CD4-positive, alpha-beta T cell treated with Interferon gamma for 1 hour (primary cell): ENCODE measurements around the gene TUBB.
A peak's percentile ranks its signal among the peaks of the same experiment; 100 is the strongest.

Experiments
- DNase-seq: peaks from one replicate; pipeline ENCODE4 v3.0.0-alpha.2; 2020

Gene TUBB

DNA sequence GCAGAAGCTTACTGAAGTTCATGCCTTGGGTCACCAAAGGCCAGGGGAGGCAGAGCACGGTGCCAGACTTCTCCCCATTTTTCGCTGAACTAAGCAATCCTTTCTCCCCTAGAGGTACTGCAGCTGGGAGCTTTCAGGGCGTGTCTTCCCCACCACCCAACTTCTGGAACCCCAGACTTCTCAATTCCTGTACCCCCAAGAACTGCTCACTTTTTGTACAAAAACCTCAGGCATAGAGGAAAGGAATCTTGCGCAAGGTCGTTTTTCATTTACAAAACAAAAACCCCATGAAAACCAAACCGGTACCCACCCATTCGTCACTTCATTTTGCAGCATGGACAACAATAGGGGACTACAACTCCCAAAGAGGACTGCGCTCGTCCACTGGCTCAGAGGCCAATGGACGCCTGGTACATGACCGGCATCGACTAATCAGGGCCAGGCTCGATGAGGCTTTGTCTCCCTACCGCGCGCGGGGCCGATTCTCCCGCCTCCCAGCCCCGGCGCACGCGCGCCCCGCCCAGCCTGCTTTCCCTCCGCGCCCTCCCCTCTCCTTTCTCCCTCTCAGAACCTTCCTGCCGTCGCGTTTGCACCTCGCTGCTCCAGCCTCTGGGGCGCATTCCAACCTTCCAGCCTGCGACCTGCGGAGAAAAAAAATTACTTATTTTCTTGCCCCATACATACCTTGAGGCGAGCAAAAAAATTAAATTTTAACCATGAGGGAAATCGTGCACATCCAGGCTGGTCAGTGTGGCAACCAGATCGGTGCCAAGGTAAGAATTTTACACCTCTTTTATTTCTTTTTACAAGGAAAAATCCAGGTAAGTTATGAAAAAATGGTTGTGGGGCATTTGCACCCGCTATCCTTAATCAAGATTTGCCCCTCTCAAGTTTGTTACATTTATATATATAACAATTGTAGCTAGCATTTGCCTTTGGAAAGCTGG lies at the start of gene TUBB:
TUBB (plus strand) TSS at position 562 of the 947 bp plus-strand sequence; CDS start at position 717, 155 bp downstream.
- peak; percentile 95 for DNase-seq

DNA sequence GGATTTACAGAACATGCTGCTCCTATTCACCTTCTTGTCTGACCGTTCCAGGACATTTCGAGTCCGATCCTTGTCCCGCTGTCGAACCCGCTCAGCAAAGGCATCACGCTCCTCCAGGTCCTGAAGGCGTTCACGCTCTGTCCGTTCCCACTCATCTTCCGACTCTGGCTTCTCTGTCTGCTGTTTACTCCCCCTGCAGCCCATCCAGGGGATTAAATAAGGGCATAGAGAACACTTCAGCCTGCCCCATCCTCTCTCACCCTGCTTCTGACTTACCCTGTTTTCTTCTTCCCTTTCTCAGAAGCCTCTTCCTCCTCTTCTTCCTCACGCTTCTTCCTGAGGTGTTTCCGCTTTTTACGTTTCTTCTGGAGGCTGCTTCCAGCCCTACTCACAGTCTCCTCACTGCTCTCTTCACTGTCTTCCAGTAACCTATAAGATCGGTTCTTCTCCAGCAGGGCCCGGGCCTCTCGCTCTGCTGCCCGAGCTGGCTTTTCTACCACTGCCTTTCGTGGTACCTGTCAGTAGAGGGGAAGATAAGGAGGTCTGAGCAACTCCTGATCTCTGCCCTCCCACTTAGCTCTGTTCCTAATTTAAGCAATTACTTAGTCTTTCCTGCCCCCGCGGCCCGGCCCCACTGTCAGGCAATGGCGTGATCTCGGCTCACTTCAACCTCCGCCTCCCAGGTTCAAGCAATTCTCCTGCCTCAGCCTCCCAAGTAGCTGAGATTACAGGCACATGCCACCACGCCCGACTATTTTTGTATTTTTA lies 49.2 kb upstream of the TUBB start:
- no peak for DNase-seq

DNA sequence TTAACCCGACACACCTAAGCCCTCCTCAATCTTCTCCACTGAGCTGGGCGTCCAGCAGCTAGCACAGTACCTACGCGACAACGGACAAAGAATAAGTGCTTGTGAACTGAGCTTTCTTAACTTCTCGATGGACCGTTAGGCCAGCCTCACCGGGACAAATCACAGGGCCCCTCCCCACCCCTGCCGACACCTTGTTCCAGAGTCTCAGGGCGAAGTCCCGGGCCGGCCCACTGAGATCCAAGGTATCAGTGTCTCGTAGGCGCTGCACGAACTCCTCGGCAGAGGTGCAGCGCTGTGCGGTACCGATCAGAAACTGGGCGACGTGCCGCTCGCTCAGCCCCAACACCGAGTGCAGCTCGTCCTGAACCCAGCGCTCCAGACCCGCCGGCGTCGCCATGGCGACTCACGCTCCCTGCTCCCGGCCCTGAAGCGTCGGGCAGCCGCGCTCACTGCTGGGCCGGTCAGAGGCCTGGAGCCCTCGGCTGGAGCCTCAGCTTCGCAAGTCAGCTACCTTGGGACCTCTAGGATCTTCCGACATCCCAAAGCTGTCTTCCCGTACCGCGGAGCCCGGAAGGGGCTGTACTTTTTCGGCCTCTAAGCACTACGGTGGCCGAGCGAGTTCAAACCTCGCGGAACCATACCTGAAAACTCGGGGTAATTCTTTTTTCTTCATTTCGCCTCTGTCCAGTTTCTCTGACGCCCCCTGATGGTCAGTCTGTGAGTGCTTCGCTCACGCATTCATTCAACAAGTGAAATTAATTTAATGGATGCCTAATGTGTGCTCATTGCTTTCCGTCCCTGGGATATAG lies 47.5 kb upstream of the TUBB start, which contains the start of gene DHX16:
DHX16 (minus strand) TSS at position 562 of the 809 bp plus-strand sequence; CDS start at position 397, 165 bp downstream.
- peak; percentile 90 for DNase-seq

DNA sequence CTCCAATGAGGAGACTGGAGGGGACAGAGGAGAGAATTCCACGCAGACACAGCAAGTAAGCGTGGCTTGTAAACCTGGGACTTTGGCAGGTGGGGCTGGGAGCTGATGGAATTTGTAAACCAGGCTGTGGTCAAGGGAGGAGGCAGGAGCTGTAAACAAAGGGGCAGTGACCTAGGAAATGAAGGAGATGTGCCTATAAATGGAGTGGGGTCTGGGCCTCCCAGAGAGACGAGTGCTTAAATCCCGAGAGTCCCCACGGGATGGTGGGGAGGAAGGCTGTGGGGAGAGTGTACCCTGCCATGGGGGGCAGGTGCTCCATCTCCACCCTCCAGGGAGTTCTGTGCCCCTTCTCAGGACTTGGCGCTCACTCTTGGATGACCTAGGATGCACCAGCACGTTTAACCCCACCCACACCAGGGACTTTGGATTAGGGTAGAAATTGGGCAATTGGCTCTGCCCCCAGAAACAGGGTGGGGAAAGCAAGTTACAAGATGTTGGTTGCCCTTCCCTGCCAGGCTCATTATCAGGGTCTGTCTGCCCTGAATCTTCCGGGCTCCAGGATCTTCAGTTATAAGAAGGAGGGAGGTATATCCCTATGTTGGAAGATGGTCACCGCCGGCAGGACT lies 43.4 kb upstream of the TUBB start:
- no peak for DNase-seq

DNA sequence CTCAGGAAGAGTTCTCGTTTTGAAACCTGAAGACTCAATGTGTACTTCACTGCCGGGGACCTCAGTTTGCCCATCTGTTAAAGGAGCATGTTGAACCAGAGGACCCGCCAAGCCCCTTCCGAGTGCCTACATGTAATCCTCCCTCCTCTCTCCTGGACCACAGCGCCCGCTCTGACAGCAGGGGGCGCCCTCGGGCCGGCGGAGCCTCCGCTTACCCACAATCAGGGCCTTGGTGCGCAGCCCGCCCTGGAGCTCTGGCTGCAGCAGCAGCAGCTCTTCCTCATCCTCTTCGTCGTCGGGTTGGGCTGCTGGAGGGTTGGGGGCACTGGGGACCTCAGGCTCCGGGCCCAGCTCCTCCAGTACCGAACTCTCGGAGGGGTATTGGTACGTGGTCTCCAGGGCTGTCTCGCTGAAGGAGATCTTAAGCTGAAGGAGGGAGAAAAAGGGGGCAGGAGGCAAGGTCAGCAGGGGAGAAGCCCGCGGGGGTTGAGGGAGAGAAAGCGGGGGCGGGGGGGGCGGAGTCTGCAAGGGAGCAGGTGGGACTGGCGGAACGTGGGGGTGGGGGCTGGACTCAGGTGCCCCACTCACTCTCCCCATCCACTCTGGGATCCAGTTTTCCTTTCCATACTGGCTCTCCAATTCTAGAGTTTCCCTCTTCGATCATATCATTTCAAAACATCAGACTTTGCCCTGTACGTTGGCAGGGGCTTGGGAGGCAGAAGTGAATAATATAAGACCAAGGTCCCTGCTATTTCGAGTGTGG lies 41.0 kb upstream of the TUBB start:
- peak; percentile 88 for DNase-seq

DNA sequence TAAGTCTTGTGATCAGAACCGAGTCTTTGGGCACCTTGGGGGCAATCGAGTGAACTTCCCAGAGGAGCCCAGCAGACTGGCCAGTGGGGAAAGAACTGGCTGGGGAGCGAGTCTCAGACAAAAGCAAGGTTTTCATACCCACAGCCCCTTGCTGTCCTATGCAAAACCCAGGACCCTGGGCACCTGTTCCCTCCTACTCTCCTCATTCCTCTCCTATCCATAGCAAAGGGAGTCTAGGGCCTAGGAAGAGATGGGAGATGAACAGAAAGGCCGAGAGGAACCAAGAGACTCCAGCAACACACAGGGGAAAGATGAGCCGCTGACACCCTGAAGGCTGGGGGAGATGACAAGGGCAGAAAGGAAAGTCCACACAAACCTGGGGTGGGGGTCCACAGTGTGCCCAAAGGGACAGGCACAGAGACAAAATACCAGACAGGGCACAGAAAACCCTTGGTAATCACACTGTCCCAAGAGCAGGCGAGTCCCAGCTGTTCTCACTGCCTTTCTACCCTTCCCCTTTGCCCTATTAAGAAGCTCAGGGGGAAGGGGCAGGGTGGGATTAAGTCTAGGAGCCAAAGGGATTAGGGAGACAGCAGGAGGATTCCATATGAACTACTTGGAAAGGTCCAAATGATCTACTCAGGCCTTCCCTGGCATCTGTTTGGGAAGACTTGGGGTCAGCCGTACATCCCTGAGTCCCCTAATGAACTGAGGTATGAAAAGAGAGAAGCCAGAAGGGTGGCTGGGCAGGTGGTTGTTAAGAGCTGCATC lies 40.2 kb upstream of the TUBB start:
- no peak for DNase-seq

DNA sequence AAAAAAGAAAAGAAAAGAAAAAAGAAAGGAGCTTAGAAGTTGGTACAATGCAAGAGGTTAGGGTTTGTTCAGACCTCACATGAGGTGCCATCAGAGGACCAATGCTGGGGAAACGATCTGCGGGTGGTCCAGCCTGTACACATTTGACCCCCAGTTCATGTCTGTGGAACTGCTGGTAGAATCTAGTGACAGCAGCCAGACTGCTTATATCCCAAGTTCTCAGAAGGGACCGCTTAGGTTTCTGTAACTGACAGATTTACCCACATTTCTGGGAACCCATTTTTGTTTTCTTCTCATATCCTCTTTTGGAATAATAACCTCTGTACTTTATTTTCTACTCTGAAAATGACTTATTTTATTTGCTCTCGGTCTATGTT lies 38.4 kb upstream of the TUBB start:
- no peak for DNase-seq

DNA sequence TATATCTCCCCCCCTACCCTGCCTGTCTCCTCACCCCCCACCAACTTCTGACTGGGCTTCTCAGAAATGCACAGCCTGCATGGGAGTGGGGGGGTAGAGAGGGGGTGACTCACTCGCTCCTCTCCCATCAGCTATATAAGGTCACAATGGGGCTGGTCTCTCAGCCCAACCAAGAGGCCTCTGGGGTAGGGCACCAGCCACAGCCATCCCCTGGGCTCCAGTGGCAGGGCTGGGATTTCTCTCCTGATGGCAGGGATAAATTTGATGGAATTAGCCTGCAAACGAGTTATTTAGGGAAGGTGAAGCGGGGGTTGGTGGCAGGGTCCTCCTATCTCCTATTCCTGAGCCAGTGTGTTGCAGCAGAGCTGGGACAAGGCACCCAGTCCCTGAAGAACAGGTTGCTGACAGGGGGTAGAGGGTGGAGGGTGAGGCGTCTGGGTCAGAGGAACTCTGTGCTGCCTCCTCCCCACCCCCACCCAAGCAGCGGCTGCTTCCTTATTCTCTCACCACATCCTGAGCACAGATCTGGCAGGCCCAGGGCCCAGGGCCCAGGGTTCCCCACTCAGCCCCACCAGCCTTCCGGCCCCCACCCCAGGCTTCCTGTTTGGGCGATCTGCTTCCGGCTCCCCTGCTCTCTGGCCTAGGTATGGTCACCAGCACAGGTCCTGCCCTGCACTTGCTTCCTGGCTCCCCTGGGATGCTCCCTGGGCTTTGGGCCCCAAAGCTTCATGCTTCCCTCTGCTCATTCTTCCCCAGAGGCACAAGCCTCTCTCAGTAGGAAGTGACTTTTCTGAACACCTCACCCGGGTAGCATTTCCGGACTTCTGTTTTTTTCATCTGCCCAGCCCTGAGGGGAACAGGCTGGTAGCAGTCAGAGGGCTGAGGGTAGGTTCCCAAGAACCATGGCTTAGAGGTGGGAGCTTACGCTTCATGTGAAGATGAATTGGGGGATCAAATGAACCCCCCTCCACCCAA lies 37.7 kb upstream of the TUBB start:
- DNase-seq, result peak; percentile 91

DNA sequence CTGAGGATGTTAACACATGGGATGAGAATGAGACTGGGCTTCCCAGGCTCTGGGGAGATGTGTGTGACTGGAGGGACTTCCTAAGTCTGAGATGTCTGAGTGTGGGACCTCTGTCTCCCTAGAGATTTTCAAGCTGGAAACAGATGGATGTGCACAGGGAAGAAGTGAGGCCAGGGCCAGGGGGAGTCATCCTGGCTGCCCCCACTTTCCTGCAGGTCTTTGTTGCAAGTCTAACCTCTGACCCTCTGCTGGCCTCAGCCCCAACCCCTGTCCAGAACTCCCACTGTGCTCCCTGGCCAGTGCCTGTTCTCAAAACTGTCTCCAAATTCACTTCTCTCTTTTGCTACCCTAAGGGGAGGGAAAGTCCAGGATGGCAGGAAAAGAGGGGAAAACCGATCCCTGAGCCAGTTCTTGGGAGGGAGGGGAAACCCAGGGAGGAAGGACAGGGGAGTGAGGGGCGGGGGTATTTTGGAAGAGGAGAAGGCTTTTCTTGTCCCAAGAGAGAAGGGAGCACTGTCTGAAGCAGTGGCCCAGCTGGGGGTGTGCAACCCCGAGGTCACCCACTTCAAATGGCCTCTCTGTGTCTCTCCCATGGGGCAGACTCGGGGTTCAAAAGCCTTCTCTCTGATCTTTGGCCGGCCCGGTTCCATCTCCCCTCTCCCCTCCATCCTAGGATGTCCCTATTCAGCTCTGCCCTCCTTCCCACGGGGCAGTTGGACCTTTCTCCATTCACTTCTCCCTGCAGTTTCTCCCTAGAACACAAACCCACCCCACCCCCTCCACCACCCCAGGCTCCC lies 36.8 kb upstream of the TUBB start:
- DNase-seq, result no peak

DNA sequence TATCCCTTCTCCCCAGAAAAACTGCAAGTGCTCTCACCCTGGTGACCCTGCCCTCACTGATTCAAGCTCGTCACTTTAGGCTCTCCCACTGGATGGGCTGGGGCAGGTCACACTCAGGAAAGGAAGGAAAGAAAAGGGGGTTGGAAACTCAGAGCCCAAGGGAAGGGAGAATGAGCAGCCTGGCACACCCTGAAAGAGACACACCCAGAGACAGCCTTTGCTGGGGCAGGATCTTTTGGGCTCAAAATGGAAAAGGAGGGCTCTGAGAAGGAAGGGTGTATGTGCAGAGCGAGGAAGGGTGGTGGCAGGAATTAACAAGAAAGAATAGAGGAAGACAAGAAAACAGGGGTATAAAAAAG lies 36.2 kb upstream of the TUBB start:
- no peak for DNase-seq

DNA sequence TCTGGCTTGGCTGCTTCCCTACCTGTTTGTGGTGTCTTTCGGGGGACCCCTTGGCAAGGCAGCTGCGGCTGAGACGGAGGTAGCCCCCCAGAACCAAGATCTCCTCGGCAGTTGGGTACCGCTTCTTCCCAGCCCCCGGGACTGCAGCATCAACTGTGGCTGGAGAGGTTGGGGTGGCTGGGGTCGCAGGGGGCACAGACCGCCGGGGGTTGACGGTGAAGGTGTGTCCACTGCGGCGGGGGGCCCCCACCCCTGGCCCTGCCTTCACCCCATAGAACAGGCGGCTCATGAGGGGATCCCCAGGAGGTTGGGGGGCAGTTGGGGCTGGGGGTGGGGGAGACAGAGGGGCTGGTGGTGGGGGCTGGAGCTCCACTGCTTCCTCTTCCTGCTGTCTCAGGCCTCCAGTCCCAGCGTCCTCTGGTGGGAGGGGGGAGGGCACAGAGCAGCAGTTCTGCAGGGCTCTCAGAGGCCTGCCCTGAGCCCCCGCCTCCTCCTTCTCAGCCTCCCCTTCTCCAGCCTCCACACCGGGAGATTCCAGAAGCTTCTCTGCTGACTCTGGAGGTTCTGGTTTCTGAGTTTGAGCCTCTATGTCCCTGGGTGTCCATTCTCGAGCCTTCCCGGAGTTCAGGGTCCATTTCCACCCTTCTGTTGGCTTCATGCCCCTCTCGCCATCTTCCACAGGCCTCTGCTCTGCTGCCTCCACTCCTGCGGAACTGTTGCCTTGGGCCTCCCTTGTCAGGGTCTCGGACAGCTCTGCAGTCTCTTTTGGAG lies 35.6 kb upstream of the TUBB start:
- DNase-seq, result peak; percentile 62

DNA sequence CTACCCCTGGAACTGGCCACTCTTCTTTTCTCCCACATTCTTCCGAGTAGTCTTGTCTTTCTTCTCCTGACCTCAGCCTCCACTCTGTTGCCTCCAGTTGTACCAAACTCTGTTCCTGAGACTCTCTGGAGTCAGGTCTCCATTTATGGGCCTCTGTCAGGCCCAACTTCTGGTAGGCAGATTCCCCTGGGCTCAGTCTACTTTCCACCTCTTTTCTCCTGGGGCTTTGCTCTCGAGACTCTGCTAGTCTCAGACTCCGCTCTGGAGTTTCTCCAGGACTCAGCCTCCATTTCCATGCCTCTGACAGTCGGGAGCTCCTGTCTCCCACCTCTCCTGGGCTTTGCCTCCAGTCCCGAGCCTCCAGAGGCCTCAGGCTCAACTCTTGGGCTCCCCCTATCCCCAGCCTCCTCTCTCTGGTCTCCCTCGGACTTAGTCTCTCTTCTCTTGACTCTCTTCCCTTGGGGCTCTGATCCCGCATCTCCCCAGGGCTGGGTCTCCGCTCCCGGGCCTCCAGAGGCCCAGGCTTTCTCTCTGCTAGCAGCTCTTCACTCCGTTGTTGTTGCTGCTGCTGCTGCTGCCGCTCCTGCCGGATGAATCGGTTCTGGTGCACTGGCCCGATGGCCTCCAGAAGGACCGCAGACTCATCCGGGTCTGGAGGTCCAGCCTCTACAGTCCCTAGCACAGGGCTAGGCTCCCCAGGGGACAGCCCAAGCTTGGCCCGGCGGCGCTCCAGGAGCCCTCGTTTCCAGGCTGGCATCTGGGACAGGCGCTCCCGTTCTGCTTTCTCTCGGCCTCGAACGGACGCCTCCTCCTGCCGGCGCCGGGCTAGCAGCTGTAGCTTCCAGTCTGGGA lies 34.8 kb upstream of the TUBB start:
- DNase-seq, result no peak

DNA sequence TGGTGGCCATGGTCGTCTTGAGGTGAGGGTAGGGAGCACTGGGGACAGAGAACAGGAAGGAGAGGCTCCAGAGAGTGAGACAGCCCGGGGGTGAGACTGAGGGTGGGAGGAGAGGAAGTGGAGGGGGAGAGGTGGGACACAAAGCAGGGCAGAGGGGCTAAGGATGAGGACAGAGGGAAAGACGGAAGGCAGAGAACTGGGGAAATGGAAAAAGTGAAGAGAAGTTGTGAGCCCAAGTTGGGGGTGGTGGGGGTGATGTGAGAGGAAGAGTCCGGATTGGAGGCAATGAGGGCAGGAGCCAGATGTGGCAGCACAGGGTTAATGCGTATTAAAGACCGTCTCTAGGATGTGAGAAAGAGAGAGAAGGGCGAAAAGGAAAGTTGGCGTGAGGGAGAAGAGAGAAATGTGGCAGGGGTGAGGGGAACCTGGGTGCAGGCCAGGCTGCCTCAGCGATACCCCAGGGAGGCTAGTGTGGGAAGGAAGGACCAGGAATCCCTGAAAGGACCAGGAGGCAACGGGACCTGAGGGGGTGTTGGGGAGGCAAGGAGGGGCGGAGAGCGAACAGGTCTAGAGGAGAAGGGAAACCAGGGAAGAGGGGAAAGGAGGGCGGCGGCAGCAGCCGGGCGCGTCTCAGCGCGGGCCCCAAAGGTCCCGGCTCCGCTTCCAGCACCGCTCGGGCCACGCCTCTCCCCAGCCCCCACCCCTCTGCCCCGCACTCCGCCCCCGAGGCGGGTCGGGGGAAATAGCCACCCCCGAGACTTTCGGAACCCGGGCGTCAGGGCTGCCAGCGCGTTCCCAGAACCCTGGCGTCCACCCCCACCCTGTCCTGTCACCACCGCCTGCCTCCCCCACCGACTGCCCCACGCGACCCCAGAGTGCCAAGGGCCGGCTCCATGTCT lies 33.9 kb upstream of the TUBB start, which contains the start of gene PPP1R18:
PPP1R18 (minus strand) TSS at position 637 of the 899 bp plus-strand sequence; CDS start at position 10, 627 bp downstream.
- peak; percentile 79 for DNase-seq

DNA sequence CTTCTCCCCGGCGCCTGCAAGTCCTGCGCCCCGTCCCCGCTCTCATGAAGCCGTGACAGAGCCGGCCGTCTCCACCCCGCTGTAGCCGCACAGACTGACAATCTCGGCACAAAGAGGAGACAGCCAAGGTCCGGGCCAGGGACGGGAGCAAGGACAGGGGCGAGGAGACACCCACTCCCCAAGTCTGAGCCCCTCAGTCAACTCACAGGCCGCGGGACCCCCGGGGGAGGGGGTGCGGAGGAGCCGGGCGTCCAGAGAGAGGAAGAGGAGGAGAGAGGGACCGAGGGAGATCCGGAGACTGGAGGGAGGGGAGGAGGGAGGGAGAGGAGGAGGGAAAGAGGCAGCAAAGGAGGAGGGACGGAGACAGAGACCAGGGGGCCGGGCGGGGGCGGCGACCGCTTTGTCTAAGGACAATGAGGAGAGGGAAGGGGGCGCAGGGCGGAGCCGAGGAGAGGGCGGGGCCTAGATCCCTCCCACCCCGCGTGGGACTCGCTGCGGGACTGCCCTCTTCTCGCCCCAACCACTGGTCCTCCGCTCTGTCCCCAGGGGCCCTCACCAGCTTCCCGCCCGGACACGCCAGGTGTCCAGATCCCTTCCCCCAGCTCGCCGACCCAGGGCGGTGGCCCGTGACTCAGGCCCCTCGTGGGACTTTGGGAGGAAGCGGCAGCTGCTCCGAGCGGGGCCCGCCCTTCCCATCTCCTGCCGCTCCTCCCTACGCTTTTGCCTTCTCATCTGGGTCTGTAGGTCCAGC lies 33.1 kb upstream of the TUBB start:
- DNase-seq, result peak; percentile 87
